HG03460 (cell line): ENCODE results near the gene BPIFA3.
"Not testable (repeated sequence)": the region's sequence is repeated elsewhere in the genome, so short reads cannot be mapped to it uniquely, and the experiment has no call there.

ENCODE experiments used
- ATAC-seq: cut with Tn5 transposase; IDR thresholded peaks from one replicate; pipeline ENCODE4 v1.9.1; 2021; ENCODE audit not compliant: unreplicated experiment

BPIFA3 gene

DNA sequence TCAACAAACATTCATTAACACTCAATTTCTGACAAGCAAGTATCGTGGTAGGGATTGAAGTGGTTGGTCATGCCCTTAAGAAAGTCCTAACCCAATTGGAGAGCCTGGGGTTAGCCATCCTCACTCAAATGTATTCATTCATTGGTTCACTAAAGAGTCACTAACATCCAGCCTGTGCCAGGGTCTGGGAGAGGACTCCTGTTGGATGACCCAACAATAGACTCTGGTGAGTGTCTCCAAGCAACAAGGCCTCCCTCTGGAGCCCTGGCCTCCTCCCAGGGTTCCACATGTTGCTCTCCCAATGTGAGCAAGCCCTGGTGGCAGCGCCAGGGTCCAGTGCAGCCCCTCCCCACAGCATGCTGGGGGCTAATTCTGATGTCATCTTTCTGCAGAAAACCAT lies at the start of gene BPIFA3:
Gene BPIFA3 (plus strand): TSS at position 301 of the 400 bp plus-strand sequence. CDS start 185 bp downstream, outside the sequence.
- ATAC-seq, result no peak

DNA sequence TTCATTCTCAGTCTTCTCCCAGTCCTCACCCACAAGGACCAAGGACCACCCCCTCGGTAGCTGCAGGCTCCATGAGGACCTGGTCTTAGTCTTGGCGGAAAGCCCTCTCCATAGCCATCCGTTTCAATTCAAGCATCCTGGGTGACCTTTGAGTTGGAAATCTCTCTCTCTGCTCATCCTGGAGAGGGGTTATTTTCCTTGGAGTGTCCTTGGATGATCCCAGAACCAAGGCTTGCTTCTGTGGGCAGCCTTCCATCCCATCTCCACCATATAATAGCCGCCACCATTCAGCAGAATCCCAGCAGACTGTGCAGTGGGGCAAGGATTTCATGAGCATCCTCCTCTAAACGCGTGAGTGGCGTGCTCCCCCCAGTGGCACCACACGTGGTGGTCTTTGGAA lies 49.3 kb upstream of the BPIFA3 start, which contains the start of gene BPIFA2:
Gene BPIFA2 (plus strand): TSS at position 301 of the 400 bp plus-strand sequence. CDS start 987 bp downstream, outside the sequence.
- no peak for ATAC-seq

DNA sequence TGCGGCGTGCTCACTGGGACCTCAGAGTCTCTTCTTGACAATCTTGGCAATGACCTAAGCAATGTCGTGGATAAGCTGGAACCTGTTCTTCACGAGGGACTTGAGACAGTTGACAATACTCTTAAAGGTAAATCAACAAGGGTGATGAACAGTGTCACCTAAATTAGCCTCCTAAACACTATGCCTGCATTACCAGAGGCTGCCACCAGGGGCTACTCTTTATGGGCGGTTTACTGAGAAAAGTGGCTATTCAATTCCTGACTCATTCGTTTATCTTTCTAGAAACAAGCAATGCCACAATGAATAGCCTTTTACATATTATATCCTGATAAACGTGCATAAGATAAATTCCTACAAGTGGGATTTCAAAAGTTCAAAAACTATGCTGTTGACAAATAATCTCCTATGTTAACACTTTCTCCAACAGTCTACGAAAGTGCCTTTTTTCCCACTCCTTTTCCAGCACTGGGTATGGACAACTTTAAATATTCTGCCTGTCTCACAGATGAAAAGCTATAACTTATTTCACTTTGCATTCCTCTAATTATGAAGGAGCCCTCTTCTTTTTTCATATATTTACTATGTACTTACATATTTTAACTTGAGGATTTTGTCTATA lies 47.9 kb upstream of the BPIFA3 start:
- no peak for ATAC-seq

DNA sequence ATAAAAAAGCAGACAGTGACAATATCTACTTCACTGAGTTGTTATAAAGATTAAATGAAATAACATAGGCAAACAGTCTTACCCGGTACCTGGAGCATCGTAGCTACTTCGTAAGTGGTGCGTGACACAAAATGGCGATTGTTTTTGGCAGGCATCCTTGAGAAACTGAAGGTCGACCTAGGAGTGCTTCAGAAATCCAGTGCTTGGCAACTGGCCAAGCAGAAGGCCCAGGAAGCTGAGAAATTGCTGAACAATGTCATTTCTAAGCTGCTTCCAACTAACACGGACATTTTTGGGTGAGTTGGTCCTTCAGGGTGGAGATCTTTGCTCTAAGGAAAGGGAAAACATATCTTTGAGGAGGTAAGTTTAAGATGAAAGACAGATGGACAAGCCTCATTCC lies 44.4 kb upstream of the BPIFA3 start:
- no peak for ATAC-seq

DNA sequence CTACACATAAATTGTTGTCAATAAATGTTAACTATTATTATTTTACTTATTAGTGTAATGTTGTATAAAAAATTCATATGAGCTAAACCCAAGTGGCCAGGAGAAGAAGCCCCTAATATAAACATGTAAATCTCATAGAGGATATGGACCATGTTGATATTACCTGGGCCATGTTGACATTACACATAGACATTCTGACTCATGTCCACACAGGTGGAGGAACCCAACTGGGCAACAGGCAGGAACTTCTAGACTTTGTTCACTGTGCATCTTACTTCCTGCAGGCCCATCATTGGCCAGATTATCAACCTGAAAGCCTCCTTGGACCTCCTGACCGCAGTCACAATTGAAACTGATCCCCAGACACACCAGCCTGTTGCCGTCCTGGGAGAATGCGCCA lies 42.0 kb upstream of the BPIFA3 start:
- no peak for ATAC-seq

DNA sequence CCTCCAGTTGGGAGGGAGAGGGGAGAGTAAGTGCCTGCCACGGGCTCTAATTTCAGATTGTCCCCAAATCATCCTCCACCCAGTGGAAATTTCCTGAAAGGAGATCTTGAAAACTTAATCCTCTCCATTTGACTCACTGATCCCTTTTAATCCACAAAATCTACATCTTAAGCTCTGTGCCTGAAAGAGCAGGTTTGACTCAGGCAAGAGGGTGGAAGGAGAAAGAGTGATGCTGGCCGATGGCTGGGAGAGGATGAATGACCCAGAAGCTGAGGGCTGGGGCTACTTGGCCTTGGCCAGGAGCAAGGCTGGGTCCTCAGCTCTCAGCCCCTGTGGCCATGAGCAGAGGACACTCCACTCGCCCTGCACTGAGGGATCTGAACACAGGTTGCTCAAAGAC lies 41.1 kb upstream of the BPIFA3 start:
- no peak for ATAC-seq

DNA sequence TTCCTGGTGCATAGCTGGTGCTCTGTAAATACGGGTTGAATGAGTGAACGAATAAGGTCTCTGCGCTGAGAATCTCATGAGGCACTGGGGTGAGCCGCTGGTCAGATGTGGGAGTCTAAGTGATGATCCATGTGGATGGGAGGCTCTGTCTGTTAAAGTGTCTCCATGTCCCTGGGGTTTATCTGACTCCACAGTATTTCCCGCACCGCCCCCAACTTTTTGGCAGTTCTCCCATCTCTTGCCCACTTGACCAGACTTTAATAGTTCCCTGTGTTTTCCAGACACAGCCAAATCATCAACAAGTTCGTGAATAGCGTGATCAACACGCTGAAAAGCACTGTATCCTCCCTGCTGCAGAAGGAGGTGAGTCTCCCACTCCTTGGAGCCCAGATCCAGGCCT lies 39.3 kb upstream of the BPIFA3 start:
- ATAC-seq, result no peak

DNA sequence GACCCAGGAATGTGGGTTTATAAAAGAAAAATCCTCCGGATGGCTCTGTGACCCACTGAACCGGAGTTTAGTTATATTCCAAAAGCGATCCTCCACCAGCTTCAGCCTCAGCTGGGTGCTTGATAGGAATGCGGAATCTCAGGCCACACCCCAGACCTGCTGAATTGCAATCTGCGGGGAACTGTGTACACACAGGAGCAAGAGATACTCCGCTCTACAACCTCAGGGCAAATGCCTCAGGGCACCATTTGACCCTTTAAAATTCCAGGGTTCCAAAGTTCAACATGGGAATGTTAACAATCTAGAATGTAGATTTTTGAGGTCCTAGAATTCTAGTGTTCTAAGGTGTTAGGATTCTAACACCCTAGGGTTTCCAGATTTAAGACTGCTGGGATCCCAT lies 38.4 kb upstream of the BPIFA3 start:
- ATAC-seq, result no peak

DNA sequence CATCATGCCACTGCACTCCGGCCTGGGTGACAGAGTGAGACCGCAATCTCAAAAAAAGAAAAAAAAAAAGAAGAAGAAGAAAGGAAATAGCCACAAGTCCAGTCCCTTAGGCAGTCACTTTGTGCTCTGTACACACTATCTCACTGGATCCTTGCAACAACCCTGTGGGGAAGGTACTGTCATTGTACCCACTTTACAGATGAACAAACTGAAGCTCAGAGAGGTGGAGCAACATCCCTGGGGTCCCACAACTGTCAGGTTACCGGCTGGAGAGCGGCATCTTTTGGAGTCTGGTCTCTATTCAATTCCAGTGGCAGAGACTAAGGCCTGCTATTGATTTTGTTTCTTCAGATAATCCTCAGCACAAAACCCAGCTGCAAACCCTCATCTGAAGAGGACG lies 37.0 kb upstream of the BPIFA3 start:
- no peak for ATAC-seq

DNA sequence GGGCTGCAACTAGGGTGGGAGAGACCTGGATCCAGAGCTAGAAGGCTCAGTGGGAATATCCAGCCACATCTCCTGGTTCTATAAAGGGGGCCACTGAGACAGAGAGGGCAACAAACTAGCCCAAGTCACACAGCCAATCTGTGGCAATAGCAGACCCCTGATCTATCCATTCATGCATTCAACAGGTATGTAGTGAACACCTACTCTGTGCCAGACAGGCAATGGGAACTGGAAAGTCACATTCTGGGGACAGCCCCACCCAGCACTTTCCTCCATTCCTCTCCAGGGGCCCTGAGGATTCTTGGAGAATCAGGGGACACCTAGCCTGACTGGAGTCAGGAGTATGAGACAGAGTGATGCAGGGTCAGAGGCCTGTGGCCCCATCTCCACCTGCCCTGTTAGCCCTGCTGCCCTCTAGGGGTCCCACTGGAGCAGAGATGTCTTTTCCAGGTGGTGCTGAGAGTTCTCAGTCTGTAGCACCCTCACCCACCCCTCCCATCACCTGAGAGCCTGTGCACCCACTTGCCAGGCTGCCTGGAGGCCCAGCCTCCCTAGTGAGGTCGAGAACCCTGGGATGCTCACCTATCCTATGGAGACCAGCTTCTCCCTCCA lies 35.6 kb upstream of the BPIFA3 start:
- no peak for ATAC-seq

DNA sequence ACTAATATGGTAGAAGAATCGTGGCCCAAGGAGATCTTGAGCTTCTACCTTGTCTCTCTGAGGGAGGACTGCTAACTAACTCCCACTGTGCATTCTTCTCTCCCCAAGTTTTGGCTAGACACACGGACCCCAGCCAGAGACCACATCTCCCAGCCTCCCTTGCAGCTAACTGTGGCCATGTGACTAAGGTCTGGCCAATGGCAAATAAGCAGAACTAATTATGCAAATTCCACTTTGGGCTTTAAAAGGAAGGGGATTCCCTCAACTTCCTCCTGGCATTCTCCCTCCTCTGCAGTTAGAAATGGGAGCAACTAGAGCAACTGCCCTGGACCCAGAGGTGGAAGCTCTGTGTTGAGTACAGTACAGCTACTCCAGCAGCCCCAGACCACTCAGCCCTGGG lies 33.8 kb upstream of the BPIFA3 start:
- ATAC-seq, result no peak

DNA sequence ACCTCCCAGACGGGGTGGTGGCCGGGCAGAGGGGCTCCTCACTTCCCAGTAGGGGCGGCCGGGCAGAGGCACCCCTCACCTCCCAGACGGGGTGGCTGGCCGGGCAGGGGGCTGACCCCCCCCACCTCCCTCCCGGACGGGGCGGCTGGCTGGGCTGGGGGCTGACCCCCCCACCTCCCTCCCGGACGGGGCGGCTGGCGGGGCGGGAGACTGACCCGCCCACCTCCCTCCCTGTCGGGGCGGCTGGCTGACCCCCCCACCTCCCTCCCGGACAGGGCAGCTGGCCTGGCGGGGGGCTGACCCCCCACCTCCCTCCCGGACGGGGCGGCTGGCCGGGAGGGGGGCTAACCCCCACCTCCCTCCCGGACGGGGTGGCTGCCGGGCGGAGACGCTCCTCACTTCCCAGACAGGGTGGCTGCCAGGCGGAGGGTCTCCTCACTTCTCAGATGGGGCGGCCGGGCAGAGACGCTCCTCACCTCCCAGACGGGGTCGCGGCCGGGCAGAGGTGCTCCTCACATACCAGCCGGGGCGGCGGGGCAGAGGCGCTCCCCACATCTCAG lies 32.0 kb upstream of the BPIFA3 start:
- not testable (repeated sequence) for ATAC-seq

DNA sequence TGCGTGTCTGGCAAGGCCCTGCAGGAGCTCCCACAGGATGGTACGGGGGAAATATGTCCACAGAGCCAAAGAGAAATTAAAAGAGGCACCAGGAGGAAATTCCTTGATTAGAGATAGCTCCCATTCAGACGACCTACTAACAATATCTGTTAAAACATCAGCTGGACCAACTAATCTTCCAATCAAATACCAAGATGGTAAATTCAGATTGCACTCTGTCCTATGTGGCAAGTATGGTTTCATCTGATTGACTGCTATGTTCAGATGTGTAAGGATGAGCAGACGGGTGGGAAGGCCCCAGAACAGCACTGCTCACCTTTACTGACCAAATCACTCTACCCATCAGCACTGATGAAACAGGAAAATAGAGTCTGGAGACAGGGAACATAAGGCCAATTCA lies 29.7 kb upstream of the BPIFA3 start:
- ATAC-seq, result no peak

DNA sequence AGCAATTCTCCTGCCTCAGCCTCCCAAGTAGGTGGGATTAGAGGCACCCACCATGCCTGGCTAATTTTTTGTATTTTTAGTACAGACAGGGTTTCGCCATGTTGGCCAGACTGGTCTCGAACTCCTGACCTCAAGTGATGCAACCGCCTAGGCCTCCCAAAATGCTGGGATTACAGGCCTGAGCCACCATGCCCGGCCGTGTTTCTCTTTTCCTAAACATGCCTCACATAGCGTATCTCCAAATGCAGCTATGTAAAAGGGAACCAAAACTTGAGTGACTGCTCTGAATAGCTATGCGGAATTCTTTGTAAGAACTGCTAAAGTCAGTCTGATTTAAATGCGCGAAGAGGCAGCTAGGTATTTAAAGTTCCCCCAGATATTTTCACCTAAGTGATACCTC lies 28.7 kb upstream of the BPIFA3 start:
- ATAC-seq, result no peak

DNA sequence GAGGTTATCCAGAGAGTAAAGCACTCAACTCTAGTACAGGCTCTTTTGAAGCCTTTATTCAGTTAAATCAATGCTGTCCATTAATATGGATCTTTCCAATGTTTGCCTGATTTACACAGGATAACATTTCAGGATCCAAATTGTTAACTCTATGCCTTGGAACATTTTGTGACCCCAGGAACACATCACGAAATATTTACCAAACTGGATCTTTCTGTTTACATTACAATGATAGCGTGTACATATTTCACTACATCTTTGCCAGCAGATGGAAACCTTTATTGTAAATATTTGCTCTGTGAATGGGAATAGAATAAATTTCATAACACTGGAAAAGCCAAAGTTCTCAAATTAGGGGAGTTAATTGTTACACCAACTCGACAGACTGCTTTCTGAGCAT lies 25.7 kb upstream of the BPIFA3 start:
- no peak for ATAC-seq

DNA sequence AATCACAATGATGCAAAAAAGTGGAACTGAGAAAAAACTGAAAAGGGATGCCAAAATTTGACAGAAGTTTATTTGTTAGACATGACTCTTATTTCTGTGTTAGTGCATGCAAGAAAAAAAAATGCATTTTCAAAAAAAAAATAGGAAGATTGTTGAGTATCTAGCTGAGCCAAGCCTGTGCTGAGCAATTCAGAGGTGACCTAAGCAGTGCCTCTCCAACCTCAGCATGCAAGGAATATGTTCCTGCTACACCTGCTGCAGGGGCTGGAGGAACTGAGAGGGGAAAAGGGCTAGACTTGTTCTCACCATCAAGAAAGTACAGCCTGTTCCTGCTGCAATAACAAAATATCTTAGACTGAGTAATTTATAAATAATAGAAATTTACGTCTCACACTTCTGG lies 25.2 kb upstream of the BPIFA3 start:
- ATAC-seq, result no peak

DNA sequence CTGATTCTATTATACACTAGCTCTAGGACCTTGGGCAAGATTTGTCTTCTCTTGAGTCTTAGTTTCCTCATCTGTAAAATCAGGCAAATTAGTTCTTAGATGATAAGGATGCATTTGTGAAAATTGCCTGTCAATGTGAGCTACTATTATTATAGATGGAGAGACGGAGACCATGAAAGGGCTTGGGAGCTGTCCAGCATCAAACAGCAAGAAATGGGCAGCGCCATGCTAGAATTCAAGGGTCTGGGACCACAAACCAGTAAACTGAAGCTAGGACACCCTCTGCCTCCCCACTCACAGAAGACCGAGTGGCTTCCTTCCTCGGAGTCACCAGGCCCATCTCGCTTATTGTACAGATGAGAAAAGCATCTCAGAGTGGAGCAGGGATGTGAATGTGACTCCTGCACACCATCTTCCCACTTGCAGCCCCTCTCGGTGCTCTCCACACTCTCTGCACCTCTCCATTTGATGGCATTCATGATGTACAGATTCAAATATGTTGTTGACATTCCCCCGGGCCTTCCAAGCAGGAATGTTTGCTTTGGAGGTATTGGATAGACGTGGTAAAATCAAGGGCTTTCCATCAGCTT lies 24.1 kb upstream of the BPIFA3 start:
- ATAC-seq, result no peak

DNA sequence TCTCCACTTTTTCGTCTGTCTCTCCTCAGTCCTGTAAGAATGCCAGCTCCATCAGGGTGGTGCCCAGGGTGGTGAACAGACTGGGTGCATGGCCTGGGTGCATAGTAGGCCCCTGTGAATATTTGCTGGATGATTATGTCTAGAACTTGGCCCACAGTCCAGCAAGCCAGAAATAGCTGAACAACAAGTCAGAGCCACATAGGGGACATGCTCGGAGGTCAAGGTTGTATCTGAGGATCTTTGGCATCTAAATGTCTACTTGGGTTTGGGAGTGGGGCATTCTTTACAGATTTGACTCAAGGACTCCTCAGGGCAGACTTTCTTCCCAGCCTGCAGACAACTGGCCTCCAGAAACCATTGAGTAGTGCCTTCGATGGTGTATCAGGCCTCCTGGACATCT lies 18.1 kb upstream of the BPIFA3 start:
- ATAC-seq, result no peak

DNA sequence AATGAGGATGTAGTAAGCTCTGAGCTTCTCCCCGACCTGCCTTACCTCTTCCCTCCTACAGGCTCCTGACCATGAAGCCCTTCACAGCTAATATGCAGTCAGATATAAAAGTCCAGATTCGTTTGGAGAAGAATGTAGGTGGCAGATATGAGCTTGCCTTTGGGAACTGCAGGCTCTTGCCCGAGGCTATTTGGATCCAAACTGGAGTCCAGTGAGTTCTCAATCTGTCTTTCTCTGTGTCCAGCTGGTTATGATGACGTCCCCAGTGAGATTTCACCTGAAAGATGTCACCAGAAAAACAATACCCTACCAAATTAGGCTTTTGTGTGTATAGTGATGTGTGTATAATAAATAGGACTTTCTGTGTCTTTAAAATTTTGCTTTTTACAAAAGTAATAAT lies 14.7 kb upstream of the BPIFA3 start:
- ATAC-seq, result no peak

DNA sequence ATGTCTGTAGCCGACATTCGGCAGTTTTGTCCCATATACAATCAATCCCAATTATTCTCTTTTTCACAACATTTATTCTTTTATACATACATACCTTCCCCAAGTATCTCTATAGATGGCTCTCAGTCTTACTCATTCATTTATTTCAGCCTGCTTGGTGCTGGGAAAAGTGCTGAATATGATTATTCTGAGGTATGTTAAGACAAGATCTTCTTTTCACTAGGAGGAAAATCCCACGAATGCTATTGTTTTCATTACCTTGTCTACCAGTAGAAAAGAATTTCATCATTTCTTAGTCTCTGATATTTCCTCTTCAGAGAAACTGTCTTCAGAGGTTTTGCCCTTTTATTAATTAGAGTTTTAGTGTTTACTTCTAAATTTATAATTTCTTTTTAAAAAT lies 13.7 kb upstream of the BPIFA3 start:
- no peak for ATAC-seq

DNA sequence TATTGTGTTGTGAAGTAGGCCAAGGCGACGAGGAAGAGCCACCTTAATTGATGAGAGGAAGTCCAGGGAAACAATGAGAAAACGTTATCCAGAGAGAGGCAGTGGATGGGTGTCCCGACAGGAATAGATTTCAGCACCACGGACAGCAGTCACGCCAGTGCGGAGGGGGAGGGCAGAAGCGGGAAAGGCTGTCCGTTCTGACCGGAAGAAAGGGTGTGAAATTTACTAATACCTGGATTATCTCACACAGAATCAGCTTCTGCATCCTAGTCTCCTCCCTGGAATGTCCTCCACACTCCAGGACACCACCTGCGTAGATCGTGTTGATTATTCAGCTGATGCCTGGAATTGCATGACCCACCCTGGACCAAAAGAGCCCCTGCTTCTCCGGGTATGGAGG lies 7.4 kb upstream of the BPIFA3 start:
- no peak for ATAC-seq

DNA sequence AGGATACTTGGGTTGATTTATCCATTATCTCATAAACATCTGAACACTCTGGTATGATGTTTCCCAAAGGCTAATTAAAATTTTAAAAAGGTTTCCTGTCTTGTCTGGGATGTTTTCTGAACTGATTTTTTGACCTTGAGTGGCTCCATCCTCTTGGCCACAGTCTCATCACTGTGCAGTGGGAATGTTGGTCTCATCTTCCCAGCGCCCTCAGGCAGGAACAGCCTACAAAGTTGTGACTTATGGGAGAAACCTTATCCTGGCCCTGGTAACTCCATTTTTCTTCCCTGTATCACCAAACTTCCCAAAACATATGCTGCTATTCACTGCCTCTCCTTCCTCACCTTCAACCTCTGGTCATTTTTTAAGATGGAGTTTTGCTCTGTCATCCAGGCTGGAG lies 6.8 kb upstream of the BPIFA3 start:
- ATAC-seq, result no peak
